ENCODE measurements around the gene IRS2. TPM values are rescaled to one million over a fixed set of nuclear protein-coding genes. Genes with fewer than 3 reads are reported as not detected.

Gene IRS2
- total RNA-seq, 1 donor from 2014 or later, result 2.6 TPM

DNA sequence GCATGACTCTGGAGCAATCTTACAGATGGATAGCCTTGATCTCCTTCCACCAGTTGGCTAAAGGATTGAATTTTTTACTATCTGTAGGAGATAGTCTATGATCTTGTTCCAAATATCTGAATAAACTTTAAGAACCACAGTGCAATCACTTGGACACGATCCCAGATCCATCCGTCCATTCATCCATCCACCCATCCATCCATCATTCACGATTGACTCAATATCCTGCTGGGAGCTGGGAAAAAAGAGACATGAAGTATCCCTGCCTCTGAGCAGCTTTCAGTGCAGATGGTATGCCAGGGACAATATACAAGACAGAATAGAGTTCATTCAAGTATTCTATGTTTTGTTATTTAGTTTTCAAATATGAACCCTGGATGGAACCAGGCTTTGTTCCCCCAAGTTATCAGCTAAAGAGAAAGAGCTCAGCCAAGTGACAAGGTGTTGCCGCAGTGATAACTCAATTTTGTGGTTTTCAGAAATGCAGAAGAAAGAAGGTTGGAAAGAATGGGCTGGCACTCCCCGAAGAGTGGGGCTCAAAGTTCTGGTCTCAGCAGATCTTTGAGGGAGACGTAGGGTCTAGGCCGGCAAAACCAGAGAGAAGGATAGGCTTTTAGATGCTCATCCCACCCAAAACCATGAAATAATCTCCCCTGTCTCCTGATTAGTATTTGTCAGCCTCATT is 66.3 kb downstream of the IRS2 start:
- no peaks in the 10 kb centered on the region for H3K36me3 ChIP-seq (ENCODE audit: control insufficient read depth in 3 of 3, insufficient read depth in 3 of 3, low read length in 3 of 3)
- H3K27ac ChIP-seq (ENCODE audit: low read depth, low read length), result no peak overlapping the region
- no peak overlapping the region for H3K4me3 ChIP-seq (ENCODE audit: low read length in 3 of 3)
- peaks cover 0 to 3% (median 0%) of the 10 kb centered on the region in 3 donors for H3K4me1 ChIP-seq (ENCODE audit: control insufficient read depth in 3 of 3, insufficient read depth in 3 of 3, low read length in 3 of 3)
- no peak overlapping the region for H3K9ac ChIP-seq (ENCODE audit: low read depth in 1 of 3, low read length in 3 of 3)
- no peaks in the 10 kb centered on the region for H3K9me3 ChIP-seq (ENCODE audit: control insufficient read depth in 3 of 3, low read length in 3 of 3)
- no peaks in the 10 kb centered on the region for H3K27me3 ChIP-seq (ENCODE audit: control insufficient read depth in 3 of 3, insufficient read depth in 3 of 3, low read length in 3 of 3)

DNA sequence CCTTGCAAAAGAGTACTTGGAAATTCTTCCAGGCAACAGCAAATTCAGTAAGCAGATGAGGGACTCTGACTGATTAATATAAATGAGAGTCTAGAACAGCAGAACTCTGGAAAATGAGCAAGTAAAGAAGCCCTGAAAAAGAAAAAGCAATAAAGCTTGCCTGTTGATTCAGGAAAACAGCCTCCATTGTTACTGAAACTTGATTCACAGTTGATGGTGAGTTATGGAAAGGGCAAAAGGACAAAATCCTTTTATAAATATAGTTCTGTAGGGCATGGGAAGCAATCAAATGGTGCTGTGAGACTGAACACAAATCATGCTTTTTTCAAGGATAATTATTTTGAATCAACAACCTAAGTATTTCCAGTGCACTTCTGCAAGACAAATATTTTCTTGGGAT is 67.7 kb downstream of the IRS2 start:
- Histone ChIP-seq H3K36me3 (ENCODE audit: control insufficient read depth in 3 of 3, insufficient read depth in 3 of 3, low read length in 3 of 3) (no peaks in the 10 kb centered on the region), H3K27ac (ENCODE audit: low read depth, low read length) (no peak overlapping the region), H3K4me3 (ENCODE audit: low read length in 3 of 3) (no peak overlapping the region), H3K9me3 (ENCODE audit: control insufficient read depth in 3 of 3, low read length in 3 of 3) (no peaks in the 10 kb centered on the region), H3K4me1 (ENCODE audit: control insufficient read depth in 3 of 3, insufficient read depth in 3 of 3, low read length in 3 of 3) (peaks cover 0 to 3% (median 0%) of the 10 kb centered on the region in 3 donors), H3K27me3 (ENCODE audit: control insufficient read depth in 3 of 3, insufficient read depth in 3 of 3, low read length in 3 of 3) (no peaks in the 10 kb centered on the region), H3K9ac (ENCODE audit: low read depth in 1 of 3, low read length in 3 of 3) (no peak overlapping the region)

DNA sequence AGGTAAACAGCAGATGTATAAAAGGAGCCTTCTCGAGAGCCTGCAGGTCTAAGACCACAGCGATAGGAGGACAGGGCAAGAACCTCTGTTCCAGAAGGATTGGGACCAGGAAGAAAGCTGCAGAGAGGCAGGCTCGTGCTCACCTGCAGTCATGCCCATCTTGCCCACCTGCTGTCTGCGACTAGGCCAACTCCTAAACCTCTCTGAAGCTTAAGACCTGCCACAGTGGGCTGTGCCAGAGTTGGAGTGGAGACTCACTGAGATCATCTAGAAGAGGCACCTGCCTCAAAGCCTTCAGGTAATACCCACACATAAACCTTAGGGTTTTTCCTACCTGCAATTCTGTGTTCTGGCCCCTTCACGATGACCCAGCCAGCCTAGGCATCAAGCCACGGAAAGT is 68.7 kb downstream of the IRS2 start:
- Histone ChIP-seq H3K27me3 (ENCODE audit: control insufficient read depth in 3 of 3, insufficient read depth in 3 of 3, low read length in 3 of 3) (no peaks in the 10 kb centered on the region), H3K27ac (ENCODE audit: low read depth, low read length) (no peak overlapping the region), H3K9ac (ENCODE audit: low read depth in 1 of 3, low read length in 3 of 3) (no peak overlapping the region), H3K4me1 (ENCODE audit: control insufficient read depth in 3 of 3, insufficient read depth in 3 of 3, low read length in 3 of 3) (peaks cover 0 to 3% (median 0%) of the 10 kb centered on the region in 3 donors), H3K4me3 (ENCODE audit: low read length in 3 of 3) (no peak overlapping the region), H3K36me3 (ENCODE audit: control insufficient read depth in 3 of 3, insufficient read depth in 3 of 3, low read length in 3 of 3) (no peaks in the 10 kb centered on the region), H3K9me3 (ENCODE audit: control insufficient read depth in 3 of 3, low read length in 3 of 3) (no peaks in the 10 kb centered on the region)

DNA sequence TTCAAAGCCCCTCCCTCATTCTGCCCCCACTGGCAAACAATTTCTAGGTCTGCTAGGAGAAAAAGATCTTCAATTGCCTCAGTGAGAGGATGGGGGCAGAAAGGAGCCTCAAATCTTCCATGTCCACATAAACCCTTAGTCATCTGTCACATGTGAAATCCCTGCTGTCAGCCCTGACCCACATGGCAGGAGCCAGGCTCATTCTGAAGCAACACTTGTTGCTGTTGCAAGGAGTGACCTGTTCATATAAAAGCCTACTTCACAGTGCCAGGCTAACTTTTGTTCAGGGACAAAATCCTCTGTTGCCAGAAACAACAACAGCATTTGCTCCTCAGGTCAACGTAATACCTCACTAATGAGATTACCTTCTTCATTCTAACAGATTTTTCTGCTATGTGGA is 70.5 kb downstream of the IRS2 start:
- Histone ChIP-seq H3K9me3 (ENCODE audit: control insufficient read depth in 3 of 3, low read length in 3 of 3) (no peaks in the 10 kb centered on the region), H3K4me1 (ENCODE audit: control insufficient read depth in 3 of 3, insufficient read depth in 3 of 3, low read length in 3 of 3) (peaks cover 0 to 3% (median 0%) of the 10 kb centered on the region in 3 donors), H3K4me3 (ENCODE audit: low read length in 3 of 3) (no peak overlapping the region), H3K36me3 (ENCODE audit: control insufficient read depth in 3 of 3, insufficient read depth in 3 of 3, low read length in 3 of 3) (no peaks in the 10 kb centered on the region), H3K9ac (ENCODE audit: low read depth in 1 of 3, low read length in 3 of 3) (no peak overlapping the region), H3K27me3 (ENCODE audit: control insufficient read depth in 3 of 3, insufficient read depth in 3 of 3, low read length in 3 of 3) (no peaks in the 10 kb centered on the region), H3K27ac (ENCODE audit: low read depth, low read length) (no peak overlapping the region)

DNA sequence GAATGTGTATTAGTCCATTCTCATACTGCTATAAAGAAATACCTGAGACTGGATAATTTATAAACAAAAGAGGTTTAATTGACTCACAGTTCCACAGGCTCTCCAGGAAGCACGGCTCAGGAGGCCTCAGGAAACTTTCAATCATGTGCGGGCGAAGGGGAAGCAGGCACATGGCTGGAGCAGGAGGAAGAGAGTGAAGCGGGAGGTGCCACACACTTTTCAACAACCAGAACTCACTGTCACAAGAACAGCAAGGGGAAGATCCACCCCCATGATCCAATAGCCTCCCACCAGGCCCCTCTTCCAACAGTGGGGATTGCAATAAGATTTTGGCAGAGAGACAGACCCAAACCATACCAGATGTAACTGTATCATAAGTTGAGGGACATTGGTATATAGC is 72.7 kb downstream of the IRS2 start:
- no peaks in the 10 kb centered on the region for H3K27me3 ChIP-seq (ENCODE audit: control insufficient read depth in 3 of 3, insufficient read depth in 3 of 3, low read length in 3 of 3)
- H3K4me3 ChIP-seq (ENCODE audit: low read length in 3 of 3), result no peak overlapping the region
- no peaks in the 10 kb centered on the region for H3K36me3 ChIP-seq (ENCODE audit: control insufficient read depth in 3 of 3, insufficient read depth in 3 of 3, low read length in 3 of 3)
- no peak overlapping the region for H3K9ac ChIP-seq (ENCODE audit: low read depth in 1 of 3, low read length in 3 of 3)
- no peak overlapping the region for H3K27ac ChIP-seq (ENCODE audit: low read depth, low read length)
- H3K9me3 ChIP-seq (ENCODE audit: control insufficient read depth in 3 of 3, low read length in 3 of 3), result no peaks in the 10 kb centered on the region
- H3K4me1 ChIP-seq (ENCODE audit: control insufficient read depth in 3 of 3, insufficient read depth in 3 of 3, low read length in 3 of 3), result peaks cover 0 to 3% (median 0%) of the 10 kb centered on the region in 3 donors

DNA sequence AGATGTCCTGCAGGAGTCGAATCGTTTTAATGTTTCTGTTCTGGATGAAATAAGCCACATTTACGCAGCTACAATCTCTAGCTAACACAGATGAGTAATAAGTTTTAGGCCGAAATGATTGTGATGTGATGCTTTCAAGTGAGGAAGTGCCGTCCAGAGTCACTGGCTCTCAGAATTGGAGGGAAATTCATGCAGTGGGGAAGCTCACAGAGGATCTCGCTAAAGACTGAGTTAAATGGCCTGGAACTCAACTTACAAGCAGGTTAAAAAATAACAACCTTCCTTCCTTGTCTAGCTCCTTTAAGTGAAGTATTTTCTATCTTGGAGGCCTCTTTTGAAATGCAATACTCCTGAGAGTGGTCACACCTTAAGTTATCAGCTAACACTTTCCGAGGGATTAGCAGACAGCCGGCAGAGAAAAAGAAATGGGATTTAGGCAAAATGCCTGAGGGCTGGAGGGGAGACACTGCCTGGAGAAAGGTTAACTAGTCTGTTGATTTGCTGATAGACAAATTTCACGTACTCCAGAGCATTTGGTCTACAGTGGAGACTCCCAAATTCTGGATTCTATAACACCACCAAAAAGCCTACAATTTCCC is 74.2 kb downstream of the IRS2 start:
- H3K9ac ChIP-seq (ENCODE audit: low read depth in 1 of 3, low read length in 3 of 3), result no peak overlapping the region
- H3K9me3 ChIP-seq (ENCODE audit: control insufficient read depth in 3 of 3, low read length in 3 of 3), result no peaks in the 10 kb centered on the region
- no peaks in the 10 kb centered on the region for H3K36me3 ChIP-seq (ENCODE audit: control insufficient read depth in 3 of 3, insufficient read depth in 3 of 3, low read length in 3 of 3)
- peaks cover 0 to 3% (median 0%) of the 10 kb centered on the region in 3 donors for H3K27me3 ChIP-seq (ENCODE audit: control insufficient read depth in 3 of 3, insufficient read depth in 3 of 3, low read length in 3 of 3)
- peaks cover 0 to 3% (median 0%) of the 10 kb centered on the region in 3 donors for H3K4me1 ChIP-seq (ENCODE audit: control insufficient read depth in 3 of 3, insufficient read depth in 3 of 3, low read length in 3 of 3)
- H3K4me3 ChIP-seq (ENCODE audit: low read length in 3 of 3), result no peak overlapping the region
- no peak overlapping the region for H3K27ac ChIP-seq (ENCODE audit: low read depth, low read length)

DNA sequence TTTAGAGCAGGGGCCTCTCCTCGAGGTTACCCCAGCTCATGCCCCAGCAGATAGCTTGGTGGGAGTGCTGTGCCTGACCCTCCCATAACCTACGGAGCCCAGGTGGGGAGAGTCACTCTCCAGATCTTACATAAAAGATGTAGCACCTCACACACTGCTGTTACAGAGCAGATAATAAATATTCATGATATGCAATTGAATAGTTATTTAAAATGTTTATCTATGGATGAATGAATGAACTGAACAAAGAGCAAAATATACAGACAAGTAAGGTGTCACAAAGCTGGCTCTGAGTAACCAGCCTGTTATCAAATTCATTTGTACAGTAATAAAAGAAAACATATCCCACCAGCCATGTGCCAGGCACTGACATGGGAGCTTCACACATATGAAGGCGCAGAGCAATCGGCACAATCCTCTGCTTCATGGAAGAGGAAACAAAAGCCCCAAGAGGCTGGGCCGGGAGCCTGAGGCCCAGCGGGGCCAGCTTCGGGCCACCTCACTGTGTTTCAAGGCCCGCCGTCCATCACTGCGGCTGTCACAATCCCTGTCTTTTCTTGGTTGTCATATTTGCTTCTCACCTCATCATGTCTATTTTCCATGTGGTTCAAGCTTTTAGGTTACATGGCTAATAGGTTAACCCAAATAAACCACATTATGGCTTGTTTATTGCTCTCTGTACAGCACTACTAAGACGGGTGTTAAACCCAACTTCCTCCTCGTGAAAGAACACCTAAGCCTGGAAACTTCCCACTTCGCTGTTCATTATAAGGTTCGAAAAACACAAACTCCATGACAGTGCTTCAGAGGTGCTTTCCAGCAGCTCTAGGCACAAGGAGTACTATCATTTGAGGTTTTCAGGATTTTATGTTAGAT is 78.4 kb downstream of the IRS2 start:
- Histone ChIP-seq H3K9me3 (ENCODE audit: control insufficient read depth in 3 of 3, low read length in 3 of 3) (peaks cover 0 to 4% (median 0%) of the 10 kb centered on the region in 3 donors), H3K4me3 (ENCODE audit: low read length in 3 of 3) (no peak overlapping the region), H3K4me1 (ENCODE audit: control insufficient read depth in 3 of 3, insufficient read depth in 3 of 3, low read length in 3 of 3) (peaks cover 0 to 3% (median 0%) of the 10 kb centered on the region in 3 donors), H3K27me3 (ENCODE audit: control insufficient read depth in 3 of 3, insufficient read depth in 3 of 3, low read length in 3 of 3) (peaks cover 0 to 7% (median 3%) of the 10 kb centered on the region in 3 donors), H3K36me3 (ENCODE audit: control insufficient read depth in 3 of 3, insufficient read depth in 3 of 3, low read length in 3 of 3) (no peaks in the 10 kb centered on the region), H3K9ac (ENCODE audit: low read depth in 1 of 3, low read length in 3 of 3) (no peak overlapping the region), H3K27ac (ENCODE audit: low read depth, low read length) (no peak overlapping the region)

DNA sequence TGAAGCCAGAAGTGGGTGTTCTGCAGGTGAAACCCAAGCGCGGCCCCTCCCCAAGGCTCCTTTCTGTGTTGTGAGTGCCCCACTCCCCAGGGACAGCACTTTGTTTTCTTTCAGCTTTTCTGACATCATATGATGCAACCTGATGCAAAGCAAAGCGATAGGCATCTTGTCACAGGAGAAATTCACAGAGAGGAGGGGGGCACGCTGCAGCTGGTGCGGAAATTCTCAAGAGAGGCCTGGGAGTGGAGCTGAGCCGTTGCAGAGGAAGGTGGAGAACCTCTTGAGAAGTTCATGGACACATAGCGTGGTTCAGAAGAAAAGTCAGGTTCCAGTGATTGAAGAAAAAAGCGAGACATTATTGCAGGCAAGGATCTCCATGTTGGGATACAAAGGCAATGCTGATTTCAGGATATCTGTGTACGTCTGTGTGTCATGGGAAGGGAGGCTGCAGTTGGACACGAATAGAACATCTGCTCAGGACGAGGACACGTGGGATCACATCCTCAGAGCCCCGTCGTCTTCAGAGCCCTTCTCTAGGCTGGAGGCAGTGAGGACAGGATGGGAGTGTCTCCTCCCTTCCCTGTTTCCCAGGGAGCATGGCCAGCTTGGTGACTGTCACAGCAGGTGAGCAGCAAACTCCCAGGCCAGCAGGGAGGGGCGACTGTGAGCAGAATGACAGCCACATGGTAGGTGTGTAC is 79.2 kb downstream of the IRS2 start:
- H3K4me1 ChIP-seq (ENCODE audit: control insufficient read depth in 3 of 3, insufficient read depth in 3 of 3, low read length in 3 of 3), result peaks cover 0 to 3% (median 0%) of the 10 kb centered on the region in 3 donors
- peaks cover 0 to 4% (median 0%) of the 10 kb centered on the region in 3 donors for H3K9me3 ChIP-seq (ENCODE audit: control insufficient read depth in 3 of 3, low read length in 3 of 3)

DNA sequence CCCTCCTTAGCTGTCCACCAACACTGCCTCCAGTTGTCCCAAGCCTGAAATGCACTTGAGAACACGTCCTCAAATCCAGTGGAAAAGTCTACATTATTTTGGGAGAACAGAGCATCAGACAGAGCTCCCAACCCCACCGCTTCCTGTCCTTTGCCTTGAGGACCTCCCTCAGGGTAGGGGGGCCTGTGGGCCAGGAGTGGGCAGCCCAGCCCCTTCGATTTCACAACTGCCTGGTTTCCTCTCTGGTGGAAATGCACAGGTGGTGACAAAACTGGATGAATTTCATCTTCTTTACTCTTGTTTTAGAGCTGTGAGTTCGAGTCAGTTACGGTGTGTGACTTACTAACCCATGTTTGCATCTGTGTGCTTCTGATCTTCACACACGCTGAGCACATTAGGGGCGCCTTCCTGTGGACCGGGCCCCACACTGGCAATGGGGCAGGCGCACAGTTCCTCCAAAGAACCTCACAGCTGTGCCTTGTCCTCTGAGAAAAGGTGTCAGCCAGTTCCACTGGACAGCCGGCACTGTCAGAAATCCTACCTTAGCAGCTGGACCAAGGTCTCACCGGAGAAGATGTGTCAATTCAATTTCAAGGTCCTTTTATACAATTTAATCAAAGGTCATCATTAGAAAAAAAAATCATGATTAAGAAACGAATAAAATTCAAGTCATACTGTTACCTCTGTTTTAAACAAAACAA is 80.2 kb downstream of the IRS2 start:
- no peak overlapping the region for H3K27ac ChIP-seq (ENCODE audit: low read depth, low read length)

More for the DNA sequence above, 79.2 kb downstream of the IRS2 start:
- H3K27me3 ChIP-seq (ENCODE audit: control insufficient read depth in 3 of 3, insufficient read depth in 3 of 3, low read length in 3 of 3), result peaks cover 0 to 7% (median 3%) of the 10 kb centered on the region in 3 donors
- H3K36me3 ChIP-seq (ENCODE audit: control insufficient read depth in 3 of 3, insufficient read depth in 3 of 3, low read length in 3 of 3), result no peaks in the 10 kb centered on the region
- H3K4me3 ChIP-seq (ENCODE audit: low read length in 3 of 3), result no peak overlapping the region
- H3K9ac ChIP-seq (ENCODE audit: low read depth in 1 of 3, low read length in 3 of 3), result no peak overlapping the region
- H3K27ac ChIP-seq (ENCODE audit: low read depth, low read length), result no peak overlapping the region

More for the DNA sequence above, 80.2 kb downstream of the IRS2 start:
- no peak overlapping the region for H3K9ac ChIP-seq (ENCODE audit: low read depth in 1 of 3, low read length in 3 of 3)
- peaks cover 0 to 7% (median 3%) of the 10 kb centered on the region in 3 donors for H3K27me3 ChIP-seq (ENCODE audit: control insufficient read depth in 3 of 3, insufficient read depth in 3 of 3, low read length in 3 of 3)
- peaks cover 0 to 3% (median 0%) of the 10 kb centered on the region in 3 donors for H3K4me1 ChIP-seq (ENCODE audit: control insufficient read depth in 3 of 3, insufficient read depth in 3 of 3, low read length in 3 of 3)
- no peaks in the 10 kb centered on the region for H3K36me3 ChIP-seq (ENCODE audit: control insufficient read depth in 3 of 3, insufficient read depth in 3 of 3, low read length in 3 of 3)
- no peak overlapping the region for H3K4me3 ChIP-seq (ENCODE audit: low read length in 3 of 3)
- peaks cover 0 to 4% (median 0%) of the 10 kb centered on the region in 3 donors for H3K9me3 ChIP-seq (ENCODE audit: control insufficient read depth in 3 of 3, low read length in 3 of 3)
